HG03575 (cell line): ENCODE measurements around the gene CEP112.
"Not testable (repeated sequence)": the region's sequence is repeated elsewhere in the genome, so short reads cannot be mapped to it uniquely, and the experiment has no call there.

Experiments used
- ATAC-seq: cut with Tn5 transposase; IDR thresholded peaks from one replicate; pipeline ENCODE4 v1.9.1; 2021; ENCODE audit not compliant: unreplicated experiment, insufficient number of reproducible peaks, low FRiP score; ENCODE audit errors: extremely low read depth

CEP112 gene

GRCh38 chr17:66094727-66095126, 97.2 kb downstream of the CEP112 start:
- ATAC-seq: no peak

GRCh38 chr17:66091445-66092080, 100.4 kb downstream of the CEP112 start:
- no peak for ATAC-seq

GRCh38 chr17:66089764-66090163, 102.2 kb downstream of the CEP112 start:
- no peak for ATAC-seq

DNA sequence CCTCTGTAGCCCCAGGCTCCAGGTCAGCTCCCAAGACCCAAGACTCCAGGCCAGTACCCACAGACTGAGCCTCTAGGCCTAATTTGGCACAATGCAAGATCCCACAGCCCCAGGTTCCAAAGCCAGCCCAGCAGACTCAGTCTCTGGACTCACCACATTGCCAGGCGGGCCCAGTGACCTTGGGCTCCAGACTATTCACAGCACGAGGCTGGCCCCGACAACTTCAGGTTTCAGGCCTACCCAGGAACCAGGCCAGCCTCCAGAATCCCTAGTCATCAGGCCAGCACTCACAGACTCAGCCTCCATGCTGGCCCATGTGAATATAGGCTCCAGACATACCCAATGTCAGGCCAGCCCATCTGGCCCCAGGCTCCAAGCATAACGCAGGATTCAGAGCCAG, 103.8 kb downstream of the CEP112 start:
- ATAC-seq: no peak

- no peak for ATAC-seq
Observed at GRCh38 chr17:66087073-66087472, 104.9 kb downstream of the CEP112 start.

- no peak for ATAC-seq
Observed at GRCh38 chr17:66085221-66085620, 106.7 kb downstream of the CEP112 start.

DNA sequence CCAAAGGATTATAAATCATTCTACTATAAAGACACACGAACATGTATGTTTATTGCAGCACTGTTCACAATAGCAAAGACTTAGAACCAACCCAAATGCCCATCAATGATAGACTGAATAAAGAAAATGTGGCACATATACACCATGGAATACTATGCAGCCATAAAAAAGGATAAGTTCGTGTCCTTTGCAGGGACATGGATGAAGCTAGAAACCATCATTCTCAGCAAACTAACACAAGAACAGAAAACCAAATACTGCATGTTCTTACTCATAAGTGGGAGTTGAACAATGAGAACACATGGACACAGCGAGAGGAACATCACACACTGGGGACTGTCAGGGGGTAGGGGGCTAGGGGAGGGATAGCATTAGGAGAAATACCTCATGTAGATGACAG, 111.3 kb downstream of the CEP112 start:
- not testable (repeated sequence) for ATAC-seq

DNA sequence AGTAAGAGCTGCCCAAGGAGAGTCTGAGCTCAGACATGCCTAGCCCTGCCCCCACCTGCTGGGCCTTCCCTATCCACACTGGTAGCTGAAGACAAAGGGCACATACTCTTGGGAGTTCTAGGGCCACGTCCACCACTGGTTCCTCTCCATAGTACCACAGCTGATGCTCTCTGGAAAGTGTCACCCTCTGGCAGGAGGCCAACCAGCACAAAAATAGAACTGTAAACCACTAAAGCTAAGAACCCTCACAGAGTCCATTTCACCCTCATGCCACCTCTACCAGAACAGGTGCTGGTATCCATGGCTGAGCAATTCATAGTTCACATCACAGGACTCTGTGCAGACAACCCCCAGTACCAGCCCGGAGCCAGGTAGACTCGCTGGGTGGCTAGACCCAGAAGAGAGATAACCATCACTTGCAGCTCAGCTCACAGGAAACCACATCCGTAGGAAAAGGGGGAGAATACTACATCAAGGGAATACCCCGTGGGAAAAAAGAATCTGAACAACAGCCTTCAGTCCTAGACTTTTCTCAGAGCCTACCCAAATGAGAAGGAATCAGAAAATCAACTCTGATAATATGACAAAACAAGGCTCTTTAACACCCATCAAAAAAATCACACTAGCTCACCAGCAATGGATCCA, 115.3 kb downstream of the CEP112 start:
- no peak for ATAC-seq

DNA sequence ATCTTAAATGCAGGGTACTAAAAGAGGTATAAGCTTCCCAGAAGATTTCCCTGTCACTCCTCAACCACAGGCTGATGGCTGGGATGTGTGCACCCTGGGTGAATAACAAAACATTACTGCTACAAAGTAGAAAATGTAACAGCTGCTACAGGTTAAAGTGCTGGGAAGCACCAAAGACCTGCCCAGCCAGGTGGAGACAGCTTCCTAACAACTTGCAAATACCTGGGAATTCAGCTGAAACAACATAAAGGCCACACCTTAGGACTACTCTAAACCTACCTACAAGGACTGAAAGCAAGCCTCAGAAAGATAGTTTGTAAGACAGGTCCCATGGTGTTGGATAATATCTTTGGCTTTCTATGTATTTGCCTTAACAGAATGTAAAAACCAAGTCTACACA, 118.5 kb downstream of the CEP112 start:
- no peak for ATAC-seq

DNA sequence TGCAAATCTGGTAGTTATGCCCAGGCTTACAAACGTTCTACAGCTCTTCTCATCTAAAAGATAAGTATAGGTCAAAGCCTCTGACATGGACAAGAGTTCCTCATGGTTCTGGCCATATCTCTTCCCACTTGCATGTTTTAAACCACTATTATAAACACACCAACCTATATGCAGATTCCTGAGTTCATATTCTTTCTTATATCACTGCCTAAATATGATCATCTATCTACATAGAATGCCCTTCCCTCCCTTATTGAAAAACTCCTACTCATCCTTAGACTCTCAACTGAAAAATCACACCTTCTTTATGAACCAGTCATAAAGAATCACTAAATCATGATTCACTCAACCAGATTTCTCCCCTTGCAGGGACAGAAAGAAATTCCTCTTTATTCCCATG, 128.2 kb downstream of the CEP112 start:
- no peak for ATAC-seq

DNA sequence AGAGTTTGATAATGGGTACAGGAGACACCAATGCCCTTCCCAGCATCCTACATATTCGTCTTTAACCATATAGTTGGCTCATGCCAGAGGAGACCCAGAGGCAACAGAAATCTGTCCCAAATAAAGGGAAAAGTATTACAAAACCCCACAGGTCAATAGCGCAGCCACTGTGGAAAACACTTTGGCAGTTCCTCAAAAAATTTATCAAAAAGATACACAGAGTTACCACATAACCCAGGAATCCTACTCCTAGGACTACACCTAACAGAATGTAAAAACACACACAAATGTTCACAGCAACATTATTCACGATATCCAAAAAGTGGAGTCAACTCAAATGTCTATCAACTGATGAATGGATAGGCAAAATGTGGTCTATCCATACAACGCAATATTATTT, 135.8 kb downstream of the CEP112 start:
- ATAC-seq: no peak

DNA sequence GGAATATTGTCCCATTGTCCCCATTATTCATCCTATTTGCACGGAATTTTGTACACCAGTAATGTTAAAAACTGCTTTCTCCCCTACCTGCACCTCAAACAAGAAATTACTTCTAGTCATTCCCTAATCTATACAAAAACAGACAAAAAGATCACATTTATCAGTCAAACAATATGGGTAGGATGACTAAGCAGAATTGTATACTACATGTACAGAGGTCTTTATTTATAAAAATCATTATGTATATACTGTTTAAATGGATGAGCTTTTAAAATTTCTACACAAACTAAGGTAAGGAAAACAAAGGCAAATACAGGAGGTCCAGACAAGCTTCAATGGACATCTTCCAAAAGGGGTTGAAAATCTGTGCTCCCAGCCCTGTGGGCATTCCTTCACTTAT, 137.7 kb downstream of the CEP112 start:
- ATAC-seq: no peak

DNA sequence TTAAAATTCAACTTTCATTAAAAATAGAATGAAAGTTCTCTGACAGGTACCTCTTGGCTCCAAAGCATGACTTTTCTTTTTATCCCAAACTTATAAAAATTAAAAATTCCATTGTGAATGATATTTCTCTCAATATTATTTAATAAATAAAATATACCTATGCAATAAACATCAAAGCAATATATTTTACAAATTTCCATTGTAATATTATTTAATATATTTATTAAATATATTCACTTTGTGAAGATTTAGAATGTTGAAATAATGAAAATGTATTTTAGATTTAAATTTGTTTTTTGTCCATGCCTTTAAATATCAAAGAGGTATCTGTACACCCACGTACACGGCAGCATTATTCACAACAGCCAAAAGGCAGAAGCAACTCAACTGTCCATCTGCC, 147.8 kb downstream of the CEP112 start:
- ATAC-seq: no peak

GRCh38 chr17:66043419-66043818, 148.5 kb downstream of the CEP112 start:
- no peak for ATAC-seq

GRCh38 chr17:66040402-66040801, 151.5 kb downstream of the CEP112 start:
- ATAC-seq: no peak

DNA sequence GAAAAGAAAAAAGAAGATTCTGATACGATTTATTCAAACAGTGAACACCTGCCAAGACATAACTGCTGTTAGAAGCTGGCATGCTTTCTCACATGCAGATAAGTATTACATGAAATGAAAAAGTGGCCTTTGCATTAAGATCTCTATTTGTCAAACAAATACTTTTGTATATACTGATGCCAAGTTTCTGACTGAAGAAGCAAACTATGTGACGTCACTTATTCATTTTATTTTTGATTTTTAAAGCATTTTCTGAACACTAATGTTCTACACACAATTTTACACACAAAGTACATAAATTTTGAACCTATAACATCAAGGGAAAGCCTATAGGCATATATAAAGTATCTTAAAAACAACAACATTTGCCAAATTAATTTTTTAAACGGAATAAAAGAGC, 153.8 kb downstream of the CEP112 start:
- ATAC-seq: no peak

DNA sequence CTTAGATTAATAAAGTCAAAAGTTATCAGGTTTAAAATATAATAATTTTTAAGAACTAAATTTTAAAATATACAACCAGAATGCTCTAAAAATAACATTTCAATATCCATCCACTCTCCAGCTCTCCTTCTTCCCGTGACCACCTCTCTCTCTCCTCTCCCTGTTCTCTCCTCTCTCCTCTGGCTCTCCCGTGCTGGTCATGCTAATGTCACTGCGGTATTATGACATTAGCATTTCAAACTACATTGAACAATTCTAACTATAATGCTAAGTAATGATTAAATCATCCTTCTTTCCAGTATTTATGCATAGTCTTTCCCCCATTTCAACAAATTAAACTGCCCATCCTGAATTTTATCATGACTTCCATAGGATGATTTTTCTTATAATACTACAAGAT, 154.7 kb downstream of the CEP112 start:
- ATAC-seq: no peak

DNA sequence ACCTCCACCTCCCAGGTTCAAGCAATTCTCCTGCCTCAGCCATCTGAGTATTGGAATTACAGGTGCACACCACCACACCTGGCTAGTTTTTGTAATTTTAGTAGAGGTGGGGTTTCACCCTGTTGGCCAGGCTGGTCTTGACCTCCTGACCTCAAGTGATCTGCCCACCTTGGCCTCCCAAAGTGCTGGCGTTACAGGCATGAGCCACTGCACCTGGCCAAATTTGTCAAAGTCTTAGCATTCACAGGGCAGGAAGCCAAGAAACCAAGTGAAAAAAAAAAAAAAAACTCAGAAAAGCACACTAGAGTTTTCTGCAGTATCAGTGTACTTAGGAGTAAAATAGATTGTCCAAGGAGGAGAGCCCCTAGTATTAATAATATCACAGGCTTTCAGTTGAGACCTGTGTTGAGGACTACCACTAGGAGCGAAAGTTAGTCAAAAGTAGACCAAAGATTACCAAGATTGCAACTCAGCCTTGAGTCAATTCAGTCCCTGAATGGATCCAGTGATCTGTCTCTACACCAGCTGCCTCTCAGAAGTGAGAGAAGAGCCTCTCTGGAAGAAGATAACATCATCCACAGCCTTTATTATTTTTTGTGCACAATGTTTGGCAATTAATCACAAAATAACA, 159.7 kb downstream of the CEP112 start:
- no peak for ATAC-seq

DNA sequence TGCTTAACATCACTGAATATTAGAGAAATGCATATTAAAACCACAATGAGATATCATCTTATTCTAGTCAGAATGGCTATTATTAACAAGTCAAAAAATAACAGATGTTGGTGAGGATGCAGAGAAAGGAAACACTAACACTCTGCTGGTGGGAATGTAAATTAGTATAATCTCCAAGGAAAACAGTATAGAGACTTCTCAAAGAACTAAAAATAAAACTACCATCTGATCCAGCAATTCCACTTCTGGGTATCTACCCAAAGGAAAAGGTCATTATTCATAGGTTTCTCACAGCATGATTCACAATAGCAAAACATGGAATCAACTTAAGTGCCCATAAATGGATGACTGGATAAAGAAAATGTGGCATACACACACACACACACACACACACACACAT, 166.4 kb downstream of the CEP112 start:
- no peak for ATAC-seq

DNA sequence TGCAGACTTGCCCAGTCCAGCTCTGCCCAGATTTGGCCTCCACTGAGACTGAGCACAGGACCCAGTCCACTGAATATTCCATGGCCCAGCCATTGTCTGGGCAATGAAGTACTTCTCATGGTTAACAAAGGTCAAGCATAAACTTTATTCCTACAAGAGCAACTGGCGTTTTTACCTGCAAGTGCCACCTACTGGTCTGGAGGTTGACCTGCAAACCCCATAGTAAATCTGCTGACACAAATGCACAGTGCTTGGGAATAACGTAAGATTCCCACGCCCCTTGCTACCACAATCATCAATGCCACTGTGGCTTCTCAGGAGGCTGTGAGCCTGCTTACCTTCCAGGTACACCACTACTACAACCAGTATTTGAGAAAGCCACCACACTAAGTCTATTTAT, 170.2 kb downstream of the CEP112 start:
- ATAC-seq: no peak

DNA sequence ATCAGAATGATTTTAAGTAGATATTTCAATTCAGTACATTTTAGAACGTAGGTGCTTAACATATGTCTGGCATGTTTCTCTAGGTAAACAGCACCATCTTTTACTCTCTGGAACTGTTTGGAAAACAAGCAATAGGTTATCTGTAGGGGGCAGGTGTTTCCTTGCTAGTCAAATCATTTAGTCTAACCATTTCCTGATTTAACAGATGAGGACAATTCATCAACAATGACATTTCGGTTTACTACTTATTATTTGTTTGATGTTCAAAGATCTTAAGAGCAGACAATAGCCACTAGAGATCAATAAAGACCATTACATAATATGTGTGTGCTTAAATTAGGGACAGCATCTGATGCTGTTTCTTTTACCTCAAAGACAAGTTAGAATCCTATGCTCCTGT, 173.1 kb downstream of the CEP112 start:
- no peak for ATAC-seq
